ENCODE results near the gene RBM7.

RBM7 gene

DNA sequence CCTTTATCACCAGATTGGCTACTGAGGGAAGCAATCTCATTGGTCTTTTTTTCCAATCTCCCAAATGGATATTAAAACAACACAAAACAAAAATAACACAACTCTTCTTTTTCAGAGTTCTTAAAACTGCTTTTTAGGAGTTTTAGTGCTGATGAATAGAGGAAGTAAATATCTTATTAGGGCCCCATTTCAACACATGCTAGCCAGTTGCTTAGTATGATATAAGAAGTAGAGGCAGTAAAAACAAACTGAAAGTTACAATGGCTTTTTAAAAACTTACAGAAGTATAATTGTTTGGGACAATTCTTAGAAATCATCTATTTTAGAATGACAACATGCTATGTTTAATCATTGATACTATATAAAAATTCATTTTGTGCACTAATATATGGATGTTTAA is 3.5 kb upstream of the RBM7 start:
- DNase-seq (ENCODE audit: low spot score): no peak

DNA sequence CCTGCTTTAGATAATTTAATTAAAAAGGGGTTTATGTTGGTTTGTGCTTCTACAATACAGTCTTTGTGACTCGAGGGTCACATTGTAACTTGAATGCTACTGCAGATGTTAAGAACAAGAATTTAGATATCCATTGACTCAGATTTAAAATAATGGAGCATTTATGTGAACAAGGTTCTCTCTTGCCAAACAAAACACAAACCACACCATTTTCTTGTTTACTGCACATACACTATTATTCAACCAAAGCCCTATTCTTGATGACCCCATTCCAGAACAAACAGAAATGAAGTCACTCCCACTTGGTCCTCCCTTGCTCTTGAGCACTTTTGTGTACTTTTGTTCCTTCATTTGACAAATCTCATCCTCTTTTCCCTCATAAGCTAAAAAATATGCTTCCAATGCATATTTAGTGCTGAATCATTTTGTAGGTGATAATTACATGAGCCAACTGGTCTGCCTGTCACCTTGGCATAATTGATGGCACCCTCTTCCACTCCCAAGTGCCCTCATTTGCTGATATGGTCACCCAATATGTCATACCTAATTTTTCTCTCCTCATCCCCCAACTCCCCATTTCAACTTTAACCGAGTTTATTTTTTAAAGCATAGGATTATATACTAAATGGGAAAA is 3.0 kb upstream of the RBM7 start:
- no peak for DNase-seq (ENCODE audit: low spot score)

GRCh38 chr11:114398303-114398920 is 2.1 kb upstream of the RBM7 start:
- no peak for DNase-seq (ENCODE audit: low spot score)

GRCh38 chr11:114399490-114400215 is 813 bp upstream of the RBM7 start:
- peak; percentile 8 for DNase-seq (ENCODE audit: low spot score)

GRCh38 chr11:114400915-114401223 is 403 bp downstream of the RBM7 start:
- DNase-seq (ENCODE audit: low spot score): no peak

DNA sequence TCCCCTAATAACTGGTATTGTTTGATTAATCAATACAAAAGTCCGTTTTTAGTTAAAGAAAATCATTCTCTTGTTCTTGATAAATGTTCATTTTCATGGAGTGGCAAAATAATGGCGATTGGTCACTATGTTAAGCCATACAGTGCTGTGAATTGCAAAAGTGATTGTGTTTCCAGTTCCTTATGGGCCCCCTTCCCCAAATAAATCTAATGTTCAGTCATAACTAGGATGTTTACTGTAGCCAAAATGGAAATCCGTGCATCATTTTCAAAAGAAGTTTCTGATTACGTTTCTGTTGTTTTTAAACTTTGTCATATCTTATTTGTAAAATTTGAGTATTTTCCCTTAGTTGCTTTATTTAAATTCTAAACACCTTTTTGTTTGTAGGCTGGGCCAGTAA is 845 bp downstream of the RBM7 start:
- DNase-seq (ENCODE audit: low spot score): no peak

DNA sequence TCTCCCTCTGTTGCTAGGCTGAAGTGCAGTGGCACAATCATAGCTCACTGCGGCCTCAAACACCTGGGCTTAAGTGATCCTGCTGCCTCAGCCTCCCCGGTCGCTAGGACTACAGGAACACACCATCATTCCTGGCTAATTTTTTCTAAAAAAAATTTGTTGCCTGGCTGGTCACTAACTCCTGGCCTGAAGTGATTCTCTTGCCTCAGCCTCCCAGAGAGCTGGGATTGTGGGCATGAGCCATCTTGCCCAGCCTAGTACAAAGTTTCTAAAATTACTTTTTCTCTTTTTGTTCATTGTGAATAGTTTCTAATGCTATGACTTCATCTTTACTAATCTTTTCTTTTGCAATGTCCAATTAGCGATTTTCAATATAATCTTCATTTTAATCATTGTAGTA is 12.5 kb downstream of the RBM7 start:
- DNase-seq (ENCODE audit: low spot score): no peak

DNA sequence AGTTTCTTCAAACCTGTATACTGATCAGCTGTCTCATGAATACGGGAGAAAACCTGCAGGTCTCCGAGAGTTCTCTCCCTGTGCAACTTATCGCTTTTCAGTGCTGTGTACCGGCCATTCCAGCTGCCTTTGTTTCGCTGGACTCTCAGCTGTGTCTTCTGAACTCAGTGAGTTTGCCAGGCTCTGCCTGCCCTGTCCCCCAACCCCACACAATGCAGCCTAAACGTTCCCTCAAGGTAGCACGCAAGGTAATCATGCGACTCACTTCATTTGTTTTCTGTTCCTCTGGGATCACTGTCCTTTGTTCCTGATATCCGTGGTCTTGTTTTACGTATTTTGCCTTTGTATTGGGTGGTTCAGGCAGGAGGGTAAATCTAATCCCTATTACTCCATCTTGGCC is 13.5 kb downstream of the RBM7 start:
- no peak for DNase-seq (ENCODE audit: low spot score)

- no peak for DNase-seq (ENCODE audit: low spot score)
Measured at GRCh38 chr11:114416441-114416961, 16.0 kb downstream of the RBM7 start.

DNA sequence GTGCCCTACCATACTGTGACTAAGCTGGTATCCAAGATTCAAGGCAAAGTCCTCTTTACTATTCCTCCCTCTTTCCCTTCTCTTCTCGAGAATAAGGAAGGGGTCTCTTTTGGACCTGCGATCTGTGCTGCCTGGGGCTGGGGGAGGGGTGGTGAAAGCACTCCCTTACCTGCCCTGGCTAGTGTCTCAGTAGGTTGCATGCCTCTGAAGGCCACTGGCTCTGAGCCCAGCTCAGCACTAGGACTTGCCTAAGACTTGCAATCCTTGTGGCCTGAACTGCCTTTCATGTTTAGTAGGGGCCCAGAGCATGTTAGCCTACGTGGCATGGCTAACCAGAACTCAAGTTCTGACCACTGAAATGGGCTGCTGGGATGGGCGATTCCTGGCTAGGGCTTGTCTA is 25.8 kb downstream of the RBM7 start:
- DNase-seq (ENCODE audit: low spot score): no peak

- no peak for DNase-seq (ENCODE audit: low spot score)
Measured at GRCh38 chr11:114430290-114430689, 29.8 kb downstream of the RBM7 start.

DNA sequence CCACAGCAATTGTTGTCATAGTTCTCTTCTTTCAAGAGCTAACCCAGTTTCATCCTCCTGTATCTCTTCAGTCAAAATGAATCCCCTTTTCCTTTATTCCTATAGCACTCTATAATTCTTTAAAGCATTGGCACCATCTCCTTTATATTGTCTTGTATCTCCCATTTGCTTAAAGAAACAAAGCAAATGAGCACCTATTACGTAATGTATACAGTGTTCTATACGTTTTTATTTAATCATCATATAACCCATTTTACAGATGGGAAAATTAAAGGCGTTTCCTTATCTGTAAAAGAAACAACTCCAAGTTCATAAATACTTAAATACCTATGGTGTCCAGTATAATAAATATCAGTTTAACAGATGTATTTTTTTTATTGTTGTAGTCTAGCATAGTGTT is 32.4 kb downstream of the RBM7 start:
- no peak for DNase-seq (ENCODE audit: low spot score)

GRCh38 chr11:114433376-114433775 is 32.9 kb downstream of the RBM7 start:
- no peak for DNase-seq (ENCODE audit: low spot score)

DNA sequence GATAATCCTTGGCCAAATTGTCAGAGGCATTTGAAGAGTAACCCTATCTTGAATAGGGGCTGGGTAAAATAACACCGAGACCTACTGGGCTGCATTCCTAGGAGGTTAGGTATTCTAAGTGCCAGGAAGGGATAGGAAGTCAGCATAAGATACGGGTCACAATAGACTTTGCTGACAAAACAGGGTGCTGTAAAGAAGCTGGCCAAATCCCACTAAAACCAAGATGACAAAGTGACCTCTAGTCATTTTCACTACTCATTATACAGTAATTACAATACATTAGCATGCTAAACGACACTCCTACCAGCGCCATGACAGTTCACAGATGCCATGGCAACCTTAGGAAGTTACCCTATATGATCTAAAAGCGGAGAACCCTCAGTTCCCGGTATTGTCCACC is 37.8 kb downstream of the RBM7 start:
- DNase-seq (ENCODE audit: low spot score): no peak

GRCh38 chr11:114439229-114440120 is 39.0 kb downstream of the RBM7 start, which contains the start of gene REXO2:
TSS of gene REXO2 (plus strand) at chr11:114439467. CDS start at chr11:114439529, 62 bp downstream.
- DNase-seq (ENCODE audit: low spot score): peak; percentile 96

GRCh38 chr11:114440121-114440860 is 39.8 kb downstream of the RBM7 start:
- no peak for DNase-seq (ENCODE audit: low spot score)

GRCh38 chr11:114440971-114441763 is 40.7 kb downstream of the RBM7 start:
- DNase-seq (ENCODE audit: low spot score): no peak

DNA sequence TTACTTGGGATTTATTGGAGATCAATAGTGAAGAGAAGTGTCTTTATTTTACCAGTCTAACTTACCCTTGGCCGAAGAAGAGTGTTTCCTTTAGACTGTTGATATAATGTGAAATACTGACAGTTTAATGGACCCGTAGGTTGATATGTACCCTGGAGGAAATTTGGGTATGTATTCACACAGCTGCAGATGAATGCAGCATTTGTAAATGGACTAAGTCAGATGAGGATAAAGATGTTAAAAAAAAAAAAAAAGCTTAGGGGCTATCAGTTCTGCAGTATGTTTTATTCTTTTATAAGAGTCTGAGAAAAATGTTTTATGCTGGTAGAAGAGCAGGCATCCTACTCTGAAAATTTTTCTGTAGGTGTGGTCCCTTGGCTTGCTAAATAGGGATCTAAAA is 41.5 kb downstream of the RBM7 start:
- DNase-seq (ENCODE audit: low spot score): no peak

- DNase-seq (ENCODE audit: low spot score): no peak
Measured at GRCh38 chr11:114442536-114442935, 42.1 kb downstream of the RBM7 start.

DNA sequence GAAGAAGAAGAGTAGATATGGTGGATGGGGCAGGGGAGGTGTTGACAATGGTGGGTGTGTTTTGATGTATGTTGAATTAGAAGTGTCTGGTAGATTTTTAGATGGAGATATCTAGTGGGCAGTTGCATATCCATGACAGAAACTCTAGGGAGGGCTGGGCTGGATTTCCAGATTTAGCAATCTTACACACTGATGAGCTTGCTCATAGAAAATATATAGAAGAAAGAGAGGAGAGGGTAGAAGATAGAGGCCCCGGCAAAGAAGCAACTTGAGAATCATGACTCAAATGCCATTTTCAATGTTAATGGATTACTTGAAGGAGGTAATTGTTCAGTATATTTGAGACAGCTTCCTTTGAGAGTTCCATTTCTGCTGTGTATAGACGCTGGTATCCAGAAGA is 47.0 kb downstream of the RBM7 start:
- no peak for DNase-seq (ENCODE audit: low spot score)

DNA sequence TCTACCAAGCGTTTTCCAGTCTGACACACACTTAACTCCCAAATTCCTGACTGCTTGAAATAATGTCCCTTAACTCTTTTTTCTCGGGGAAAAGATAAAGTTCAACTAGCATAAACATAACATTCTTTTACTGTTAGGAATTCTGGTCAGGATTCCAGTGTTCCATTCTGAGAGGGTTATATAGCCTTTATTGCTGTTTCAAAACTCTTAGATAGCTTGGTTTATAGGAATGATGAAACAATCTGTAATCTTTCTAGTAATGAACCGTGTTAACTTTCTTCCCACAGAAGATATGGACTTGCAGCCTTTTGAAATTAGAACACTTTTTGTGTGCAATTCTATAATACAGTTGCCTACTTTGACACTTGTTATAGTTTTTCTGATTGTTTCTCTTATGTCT is 47.4 kb downstream of the RBM7 start:
- no peak for DNase-seq (ENCODE audit: low spot score)
